H1 (cell line): Measurements from ENCODE around the gene CYSRT1. TPM values are rescaled to one million over a fixed set of nuclear protein-coding genes. Genes with fewer than 3 reads are reported as not detected.

Experiments
- BRCA1 ChIP-seq: IDR thresholded peaks from 2 replicates; pipeline ENCODE4 v1.6.1; 2012; ENCODE audit warnings: low read depth, low read length, improper control_type of control experiment
- YY1 ChIP-seq: IDR thresholded peaks from 2 replicates; pipeline ENCODE4 v1.6.1; 2011; ENCODE audit warnings: low read depth, mild to moderate bottlenecking, low read length
- polyA plus RNA-seq, 7 experiments: library from polyadenylated mRNA; depleted of rRNA in 3 of 7; stranded (reverse) in 5 of 7; unstranded in 2 of 7; fragments of >200 nt in 5 of 7; fragments of 200-250 nt in 2 of 7; gene quantifications; 1 replicate in 5 of 7; 2 replicates in 1 of 7; 4 replicates in 1 of 7; pipeline versions ENCODE4 v1.2.1 to v1.2.3, GENCODE V29; 2011 to 2013; ENCODE audit warnings: missing spikeins in 2 of 7, mixed read lengths in 2 of 7
- total RNA-seq: library from RNA; stranded (reverse); fragmentation: NEBNext Ultra II Directional; extraction: Animal tissue kit (Norgen Biotek cat#: 25700); gene quantifications from 2 replicates; pipeline ENCODE4 v1.2.1, GENCODE V29; 2021
- TF ChIP-seq, protein P1 (sequence below): IDR thresholded peaks from 2 replicates; pipeline ENCODE4 v1.6.1; 2012; ENCODE audit warnings: low read length, inconsistent platforms

The CYSRT1 gene
- total and polyA plus RNA-seq, 2 of the 8 experiments (the other 6 are each of a cell fraction or from before 2014, with no cell fraction given) = 1.0 to 6.5 TPM

DNA sequence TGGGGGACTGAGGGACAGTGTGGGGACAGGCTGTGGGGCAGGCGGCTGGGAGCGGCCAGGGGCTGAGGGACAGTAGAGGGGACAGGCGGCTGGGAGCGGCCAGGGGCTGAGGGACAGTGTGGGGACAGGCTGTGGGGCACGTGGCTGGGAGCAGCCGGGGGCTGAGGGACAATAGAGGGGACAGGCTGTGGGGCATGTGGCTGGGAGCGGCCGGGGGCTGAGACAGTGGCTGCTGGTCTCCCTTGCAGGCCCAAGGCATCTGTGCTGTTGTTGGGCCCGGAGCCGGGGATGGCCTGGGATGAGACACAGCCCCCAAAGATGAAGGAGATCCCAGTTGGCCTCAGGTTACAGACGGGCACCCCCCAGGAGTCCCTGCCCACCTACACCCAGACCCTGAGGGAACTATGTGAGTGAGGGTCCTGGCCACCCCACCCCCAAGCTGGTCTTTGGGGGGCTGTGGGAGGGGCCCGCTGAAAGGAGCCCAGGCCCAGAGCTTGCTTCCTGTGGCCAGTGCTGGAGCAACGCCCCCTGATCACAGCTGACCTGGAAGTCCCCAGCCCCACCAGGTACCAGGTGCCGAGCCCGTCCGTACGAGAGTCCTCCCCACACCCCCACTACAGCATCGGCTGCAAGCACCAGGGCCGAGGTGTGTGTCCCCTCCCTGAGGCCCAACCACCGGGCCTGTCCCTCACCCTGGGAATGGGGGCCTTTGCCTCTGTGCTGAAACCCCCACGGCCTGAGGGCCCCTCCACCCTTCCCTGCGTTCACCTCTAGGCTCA, 26.7 kb downstream of the CYSRT1 start (continued):
- TF ChIP-seq, protein P1, sequence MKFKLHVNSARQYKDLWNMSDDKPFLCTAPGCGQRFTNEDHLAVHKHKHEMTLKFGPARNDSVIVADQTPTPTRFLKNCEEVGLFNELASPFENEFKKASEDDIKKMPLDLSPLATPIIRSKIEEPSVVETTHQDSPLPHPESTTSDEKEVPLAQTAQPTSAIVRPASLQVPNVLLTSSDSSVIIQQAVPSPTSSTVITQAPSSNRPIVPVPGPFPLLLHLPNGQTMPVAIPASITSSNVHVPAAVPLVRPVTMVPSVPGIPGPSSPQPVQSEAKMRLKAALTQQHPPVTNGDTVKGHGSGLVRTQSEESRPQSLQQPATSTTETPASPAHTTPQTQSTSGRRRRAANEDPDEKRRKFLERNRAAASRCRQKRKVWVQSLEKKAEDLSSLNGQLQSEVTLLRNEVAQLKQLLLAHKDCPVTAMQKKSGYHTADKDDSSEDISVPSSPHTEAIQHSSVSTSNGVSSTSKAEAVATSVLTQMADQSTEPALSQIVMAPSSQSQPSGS = no peak
- TF ChIP-seq YY1 (no peak), BRCA1 (no peak)
